GM10266 (cell line): ENCODE data around the gene TMED4.

Experiments
- DNase-seq: peaks from one replicate; pipeline ENCODE4 v3.0.0; 2012; ENCODE audit errors: extremely low spot score
- TF ChIP-seq, protein P1 (sequence below): IDR thresholded peaks from 2 replicates; pipeline ENCODE4 v1.5.1; 2012; ENCODE audit warnings: mild to moderate bottlenecking, low read depth; ENCODE audit not compliant: control insufficient read depth, insufficient read depth; ENCODE audit errors: missing control alignments

Gene TMED4

GRCh38 chr7:44590910-44591309 is 8.9 kb upstream of the TMED4 start:
- DNase-seq, result no peak
- TF ChIP-seq, protein P1, sequence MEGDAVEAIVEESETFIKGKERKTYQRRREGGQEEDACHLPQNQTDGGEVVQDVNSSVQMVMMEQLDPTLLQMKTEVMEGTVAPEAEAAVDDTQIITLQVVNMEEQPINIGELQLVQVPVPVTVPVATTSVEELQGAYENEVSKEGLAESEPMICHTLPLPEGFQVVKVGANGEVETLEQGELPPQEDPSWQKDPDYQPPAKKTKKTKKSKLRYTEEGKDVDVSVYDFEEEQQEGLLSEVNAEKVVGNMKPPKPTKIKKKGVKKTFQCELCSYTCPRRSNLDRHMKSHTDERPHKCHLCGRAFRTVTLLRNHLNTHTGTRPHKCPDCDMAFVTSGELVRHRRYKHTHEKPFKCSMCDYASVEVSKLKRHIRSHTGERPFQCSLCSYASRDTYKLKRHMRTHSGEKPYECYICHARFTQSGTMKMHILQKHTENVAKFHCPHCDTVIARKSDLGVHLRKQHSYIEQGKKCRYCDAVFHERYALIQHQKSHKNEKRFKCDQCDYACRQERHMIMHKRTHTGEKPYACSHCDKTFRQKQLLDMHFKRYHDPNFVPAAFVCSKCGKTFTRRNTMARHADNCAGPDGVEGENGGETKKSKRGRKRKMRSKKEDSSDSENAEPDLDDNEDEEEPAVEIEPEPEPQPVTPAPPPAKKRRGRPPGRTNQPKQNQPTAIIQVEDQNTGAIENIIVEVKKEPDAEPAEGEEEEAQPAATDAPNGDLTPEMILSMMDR, result no peak

DNA sequence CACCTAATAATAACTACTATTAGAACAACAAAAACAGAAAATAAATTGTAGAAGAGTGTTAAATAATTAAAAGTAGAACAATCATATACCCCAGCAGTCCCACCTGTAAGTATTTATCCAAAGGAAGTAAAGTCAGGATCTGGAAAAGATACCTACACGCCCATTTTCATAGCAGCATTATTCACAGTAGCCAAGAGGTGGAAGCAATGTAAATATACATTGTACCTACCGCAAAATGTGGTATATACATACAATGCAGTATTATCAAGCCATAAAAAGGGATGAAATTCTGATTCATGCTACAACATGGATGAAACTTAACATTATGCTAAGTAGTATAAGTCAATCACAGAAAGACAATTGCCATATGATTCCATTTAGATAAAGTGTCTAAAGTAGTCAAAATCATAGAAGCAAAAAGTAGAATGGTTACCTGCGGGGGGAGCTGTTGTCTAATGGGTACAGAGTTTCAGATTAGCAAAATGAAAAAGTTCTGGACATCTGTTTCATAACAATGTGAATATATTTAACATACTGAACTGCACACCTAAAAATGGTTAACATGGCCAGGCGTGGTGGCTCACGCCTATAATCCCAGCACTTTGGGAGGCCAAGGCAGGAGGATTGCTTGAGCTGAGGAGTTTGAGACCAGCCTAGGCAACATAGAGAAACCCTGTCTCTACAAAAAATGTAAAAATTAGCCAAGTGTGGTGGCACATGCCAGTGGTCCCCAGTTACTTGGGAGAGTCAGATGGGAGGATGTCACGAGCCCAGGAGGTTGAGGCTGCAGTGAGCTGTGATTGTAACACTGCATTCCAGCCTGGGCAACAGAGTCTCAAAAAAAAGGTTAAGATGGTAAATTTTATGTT is 6.0 kb upstream of the TMED4 start:
- no peak for DNase-seq
- TF ChIP-seq, protein P1, result peak; percentile 53

DNA sequence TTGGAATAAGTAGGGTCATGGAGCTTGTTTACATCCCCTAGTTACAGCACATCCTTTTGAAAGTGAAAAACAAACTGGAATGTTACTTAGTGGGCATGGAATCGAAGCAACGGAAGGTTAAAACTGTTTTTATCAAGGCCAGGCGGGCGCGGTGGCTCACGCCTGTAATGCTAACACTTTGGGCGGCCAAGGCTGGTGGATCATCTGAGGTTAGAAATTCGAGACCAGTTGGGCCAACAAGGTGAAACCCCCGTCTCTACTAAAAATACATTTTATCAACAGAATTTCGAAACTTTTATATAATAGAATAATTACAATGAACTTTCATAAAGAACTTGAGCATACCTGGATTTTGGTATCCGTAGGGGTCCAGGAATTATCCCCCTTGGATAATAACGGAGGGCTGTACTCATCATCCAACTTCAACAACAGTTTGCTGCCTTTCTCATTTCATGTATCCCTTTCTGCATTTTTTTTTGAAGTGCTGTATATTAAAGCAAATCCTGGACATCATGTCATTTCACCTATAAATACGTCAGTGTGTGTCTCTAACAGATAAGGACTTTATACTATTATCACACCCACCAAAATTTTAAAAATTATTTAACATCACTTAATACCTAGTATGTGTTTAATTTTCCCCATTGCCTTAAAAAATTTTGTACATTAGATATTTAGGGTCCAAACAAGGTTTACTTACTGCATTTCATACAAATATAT is 1.3 kb upstream of the TMED4 start:
- TF ChIP-seq, protein P1, result no peak
- DNase-seq, result no peak

DNA sequence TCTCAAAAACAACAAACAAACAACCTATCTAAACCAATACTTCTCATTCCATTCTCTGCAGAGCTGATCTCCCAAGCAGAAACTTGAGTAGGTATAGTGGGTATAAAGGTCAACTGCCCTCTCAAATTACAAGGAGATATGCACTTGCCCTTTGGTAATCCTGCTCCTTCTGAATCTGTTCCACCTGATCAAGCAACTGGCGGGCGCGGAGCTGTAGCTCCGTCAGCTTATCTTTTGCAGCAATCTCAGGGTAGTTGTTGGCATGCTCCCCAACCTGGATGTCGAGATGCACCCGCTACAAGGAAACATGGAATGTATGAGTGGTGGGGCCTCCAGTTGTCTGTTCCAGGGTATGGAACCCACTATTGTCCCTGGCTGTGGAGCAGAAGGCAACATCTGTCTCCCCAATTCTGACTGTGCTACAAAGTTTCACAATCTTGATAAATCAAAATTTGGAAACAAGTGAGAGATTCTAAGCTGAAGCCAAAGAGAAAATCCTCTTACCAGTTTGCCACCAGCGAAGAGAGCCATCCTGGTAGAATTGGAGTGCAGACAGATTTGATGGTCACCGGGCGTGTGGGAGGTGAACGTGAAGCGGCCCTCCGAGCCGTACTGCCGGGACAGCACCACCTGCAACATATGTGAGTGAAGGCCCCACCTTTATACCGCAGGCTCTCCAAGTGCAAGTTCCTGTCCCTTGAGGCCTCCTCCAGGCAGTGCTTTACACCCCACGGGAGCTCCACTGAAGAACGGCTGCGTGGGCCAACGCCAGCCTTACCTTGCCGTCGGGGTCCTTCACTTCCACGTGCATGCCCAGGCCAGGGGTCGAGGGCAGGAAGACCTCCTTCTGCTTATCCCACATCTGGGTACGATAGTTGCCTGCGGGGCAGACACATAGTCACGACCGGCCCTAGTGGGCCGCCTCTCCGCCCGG is 819 bp downstream of the TMED4 start:
- TF ChIP-seq, protein P1, result no peak
- DNase-seq, result peak; percentile 46

DNA sequence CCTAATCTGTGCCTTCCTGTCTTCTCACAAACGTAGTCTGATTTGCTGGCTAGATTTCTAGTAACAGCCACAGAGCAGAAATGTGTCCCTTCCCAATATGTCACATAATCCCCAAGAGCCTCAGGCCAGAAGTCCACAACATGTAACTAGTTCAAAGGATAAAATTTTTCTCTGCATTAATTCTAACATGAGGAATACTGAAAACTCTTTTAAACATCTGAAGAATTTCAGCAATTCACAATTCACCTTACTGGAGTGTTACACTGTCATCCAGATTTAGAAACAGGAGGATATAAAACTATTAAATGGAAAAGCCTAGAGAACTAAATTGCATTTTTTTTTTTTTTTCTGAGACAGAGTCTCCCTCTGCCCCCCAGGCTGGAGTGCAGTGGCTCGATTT is 5.8 kb downstream of the TMED4 start:
- DNase-seq, result no peak
- TF ChIP-seq, protein P1, result no peak

DNA sequence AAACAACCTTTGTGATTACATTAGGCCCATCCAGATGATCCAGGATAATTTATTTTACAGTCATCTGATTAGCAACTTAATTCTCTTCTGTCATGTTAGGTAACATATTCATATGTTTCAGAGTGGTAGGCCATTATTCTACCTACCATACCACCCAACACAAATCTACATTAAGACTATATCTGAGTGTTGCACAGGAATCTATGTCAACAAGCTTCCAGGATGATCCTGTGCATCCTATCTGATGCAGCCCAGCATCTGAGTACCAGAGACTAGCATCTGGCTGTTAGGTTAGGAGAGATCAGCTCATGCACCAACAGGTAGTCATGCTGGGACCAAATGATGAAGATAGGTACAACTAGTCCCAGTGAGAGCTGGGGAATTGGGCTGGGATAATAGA is 7.0 kb downstream of the TMED4 start:
- TF ChIP-seq, protein P1, result no peak
- no peak for DNase-seq
